Activated CD4-positive, CD25-positive, alpha-beta regulatory T cell treated with anti-CD3 and anti-CD28 coated beads, Interleukin-2, amount 50 U/mL, for 16 hours (primary cell): Measurements from ENCODE around the gene IFIH1.
A peak's percentile ranks its signal among the peaks of the same experiment; 100 is the strongest.

Source experiments
- DNase-seq: peaks from one replicate; pipeline ENCODE4 v3.0.0-alpha.2; 2020; ENCODE audit warnings: low read depth, low spot score

IFIH1 gene

DNA sequence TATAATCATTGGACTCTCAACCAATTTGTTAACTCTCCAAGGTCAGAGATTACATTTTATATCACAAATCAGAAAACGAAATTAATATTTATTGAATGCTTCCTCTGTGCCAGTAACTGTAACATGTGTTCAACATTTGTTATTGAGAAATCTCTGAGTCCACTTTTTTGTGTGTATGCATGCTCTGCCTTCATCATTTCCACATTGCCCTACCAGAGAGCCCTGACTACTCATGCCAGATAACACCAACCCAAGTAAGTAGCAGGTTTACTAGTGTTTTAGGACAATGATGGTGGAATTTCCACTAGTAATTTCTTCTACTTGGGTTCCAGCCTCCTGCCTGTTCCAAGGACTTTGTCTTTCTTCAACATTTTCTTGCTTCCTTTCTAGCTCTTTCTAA is 61.1 kb downstream of the IFIH1 start:
- DNase-seq: no peak

DNA sequence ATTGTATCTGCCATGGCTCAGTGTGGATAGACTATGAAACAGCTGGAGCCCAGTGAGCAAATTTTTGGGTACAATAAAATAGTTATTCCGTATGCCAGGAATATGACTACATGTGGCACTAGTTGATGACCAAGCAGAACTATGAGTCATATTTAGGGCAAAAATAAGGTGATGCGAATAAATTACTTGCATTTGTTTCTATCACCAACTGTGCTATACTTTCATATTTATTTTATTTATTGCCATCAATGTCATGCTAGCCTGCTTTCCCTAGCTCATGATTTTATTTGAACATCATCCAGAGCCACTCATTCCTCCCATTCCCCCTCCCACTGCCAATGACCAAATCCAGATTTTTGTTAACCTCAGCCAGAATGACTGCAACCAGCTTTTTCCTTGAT is 61.9 kb downstream of the IFIH1 start:
- no peak for DNase-seq

DNA sequence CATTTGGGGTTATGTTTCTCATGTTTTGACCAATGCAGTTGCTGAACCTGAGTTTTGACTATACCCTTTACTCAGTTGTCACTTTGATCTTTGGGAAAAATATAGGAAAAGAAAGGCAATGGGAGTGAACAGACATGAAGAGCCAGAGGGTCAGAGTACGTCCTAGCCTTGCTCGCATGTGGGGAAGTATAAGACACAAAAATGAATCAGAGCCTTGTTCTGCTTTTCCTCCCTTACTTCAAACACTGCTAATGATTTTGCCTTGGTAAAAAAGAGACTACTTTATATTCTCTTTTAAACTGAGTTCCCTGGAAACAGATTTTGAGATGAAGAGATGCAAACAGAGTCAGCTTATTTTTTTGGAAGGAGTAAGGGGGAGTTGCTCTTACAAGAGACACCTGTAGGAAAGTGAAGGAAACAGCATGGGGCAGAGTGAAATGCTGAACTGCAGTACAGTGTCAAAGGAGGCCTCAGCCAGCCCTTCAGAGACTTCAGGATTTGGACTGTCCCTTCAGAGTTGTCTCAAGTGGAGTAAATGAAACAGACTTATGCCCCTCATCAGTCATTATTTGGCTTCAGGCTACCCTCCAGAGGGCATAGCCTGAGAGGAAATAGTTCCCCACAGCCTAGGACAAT is 64.1 kb downstream of the IFIH1 start:
- DNase-seq: no peak

DNA sequence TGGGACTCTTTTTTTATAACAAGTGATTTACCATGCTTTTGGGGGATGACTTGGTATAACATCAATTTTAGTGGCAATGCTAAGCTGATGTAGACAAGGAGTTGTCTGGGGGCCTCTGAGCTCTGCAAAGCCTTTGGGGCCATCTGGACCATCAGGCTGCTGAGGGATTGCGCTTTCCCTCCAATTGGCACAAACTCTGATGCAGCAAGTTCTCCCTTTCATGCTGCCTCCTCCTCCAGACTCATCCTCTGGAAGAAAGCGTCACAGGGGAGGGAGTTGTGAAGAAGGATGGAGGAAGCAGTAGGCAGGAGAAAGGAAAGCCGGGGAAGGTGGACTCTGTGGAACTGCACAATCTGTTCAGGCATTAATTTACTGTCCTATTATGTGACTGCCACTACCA is 65.0 kb downstream of the IFIH1 start:
- DNase-seq: no peak

DNA sequence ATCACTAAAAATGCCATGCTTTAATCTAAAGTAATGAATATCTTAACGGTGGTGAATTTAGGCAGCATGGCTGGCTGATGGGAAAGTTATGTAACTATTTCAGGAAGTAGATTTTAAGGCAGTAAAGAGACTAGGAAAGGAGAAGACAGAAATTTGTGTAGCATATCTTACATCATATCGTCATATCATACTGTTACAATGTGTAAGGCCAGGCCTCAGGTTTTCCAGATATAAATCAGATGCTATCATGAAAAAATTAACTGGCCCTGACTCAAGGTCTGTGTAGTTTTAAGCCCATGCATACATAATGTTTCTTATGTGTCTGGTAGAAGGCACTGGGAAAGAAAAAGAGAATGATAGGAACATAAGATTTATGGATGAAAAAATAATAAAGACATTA is 66.3 kb downstream of the IFIH1 start:
- no peak for DNase-seq

DNA sequence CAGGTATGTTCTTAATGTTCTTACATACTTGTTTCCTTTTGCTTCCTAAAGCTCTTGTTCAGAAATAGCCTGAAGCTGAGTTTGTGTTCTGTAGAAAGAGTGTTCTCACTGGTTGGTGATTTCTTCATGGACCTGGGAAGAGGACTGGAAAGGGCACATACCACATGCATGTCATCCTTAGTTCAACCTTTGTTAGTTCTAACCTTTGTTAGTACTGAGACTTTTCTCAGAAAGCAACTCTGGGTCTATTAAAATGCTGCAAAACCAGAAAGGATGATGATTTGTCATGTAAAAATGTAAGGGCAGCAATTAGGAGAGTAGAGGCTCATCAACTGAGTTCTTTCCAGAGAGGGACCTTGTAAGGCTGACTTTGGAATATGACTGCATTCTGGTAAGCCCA is 72.7 kb downstream of the IFIH1 start:
- no peak for DNase-seq

DNA sequence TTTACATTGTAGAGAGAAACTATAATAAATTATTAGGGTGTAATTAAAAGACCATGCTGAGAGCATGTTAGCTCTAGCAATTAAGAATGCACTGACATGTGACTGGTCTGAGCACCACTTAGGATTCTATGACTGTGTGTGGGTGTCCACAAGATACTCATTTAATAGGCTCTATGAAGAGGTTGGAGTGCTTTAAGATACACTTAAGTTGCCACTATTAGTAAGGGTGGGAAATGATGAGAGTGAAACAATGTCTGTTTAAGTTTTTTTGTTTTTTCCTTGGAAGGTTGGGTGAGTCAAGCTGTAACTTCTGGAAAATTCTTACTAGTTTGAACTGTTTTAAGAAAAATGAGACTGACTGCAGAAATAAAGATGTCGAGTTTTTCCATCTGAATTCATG is 73.4 kb downstream of the IFIH1 start:
- no peak for DNase-seq

DNA sequence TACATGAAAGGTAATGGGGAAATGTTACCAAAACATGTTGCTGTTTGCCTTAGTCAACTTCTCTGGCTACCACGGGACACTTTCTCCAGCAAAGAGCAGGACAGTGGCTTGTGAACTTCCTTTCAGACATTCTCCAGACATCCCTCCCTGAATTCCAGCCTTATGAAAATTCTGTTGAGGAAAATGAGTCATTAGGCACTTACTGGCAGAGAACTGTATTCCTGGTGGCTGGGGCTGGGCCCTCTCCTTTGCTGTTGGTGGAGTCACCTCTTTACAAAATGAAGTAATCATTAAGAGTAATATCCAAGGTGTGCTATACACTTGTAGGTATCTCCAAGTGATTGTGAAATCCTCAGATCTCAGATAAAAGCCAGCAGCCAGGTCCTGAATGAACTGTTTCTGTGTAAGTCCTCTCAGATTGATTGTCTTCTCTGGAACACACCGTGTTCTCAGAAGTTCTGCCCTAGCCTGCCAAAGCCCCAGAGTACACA is 73.9 kb downstream of the IFIH1 start:
- no peak for DNase-seq

DNA sequence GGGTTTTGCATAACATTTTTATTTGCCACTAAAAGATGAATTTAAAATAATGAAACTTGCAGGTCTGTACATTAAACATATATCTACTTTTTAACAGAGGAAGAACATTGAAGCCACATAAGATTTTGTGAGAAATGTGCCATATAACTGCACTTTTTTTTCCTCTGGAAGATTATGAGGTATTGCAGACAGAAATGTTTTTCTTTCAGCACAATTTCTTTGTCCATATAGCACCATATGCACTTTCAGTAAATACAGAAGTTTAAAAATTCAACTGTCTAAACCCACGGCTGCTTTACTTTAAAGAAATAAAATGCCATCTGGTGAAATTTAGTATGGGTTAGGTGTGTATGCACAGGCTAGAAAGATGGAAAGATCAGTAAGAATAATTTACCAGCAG is 74.8 kb downstream of the IFIH1 start:
- DNase-seq: no peak

DNA sequence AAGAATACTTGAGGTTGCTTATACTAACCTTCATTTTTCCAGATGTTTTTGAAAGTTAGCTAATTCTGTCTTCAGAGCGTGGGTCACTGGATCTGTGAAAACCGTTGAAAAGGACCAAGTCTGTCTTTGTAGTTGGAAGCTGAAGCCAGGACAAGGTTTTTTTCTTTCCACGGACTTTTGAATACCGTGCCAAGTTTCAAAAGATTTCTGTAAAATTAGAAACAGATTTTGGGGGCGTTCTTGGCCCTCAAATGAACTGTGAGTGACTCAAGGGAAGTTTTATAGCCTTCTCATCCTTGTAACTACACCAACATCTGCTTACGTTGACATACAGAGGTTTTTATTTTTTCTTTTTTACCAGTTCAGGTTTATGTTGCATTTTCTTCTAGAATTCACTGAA is 75.2 kb downstream of the IFIH1 start, which contains the start of gene FAP:
Gene FAP (minus strand): TSS at position 152 of the 400 bp plus-strand sequence. CDS start 118 bp downstream, at position 34.
- no peak for DNase-seq

DNA sequence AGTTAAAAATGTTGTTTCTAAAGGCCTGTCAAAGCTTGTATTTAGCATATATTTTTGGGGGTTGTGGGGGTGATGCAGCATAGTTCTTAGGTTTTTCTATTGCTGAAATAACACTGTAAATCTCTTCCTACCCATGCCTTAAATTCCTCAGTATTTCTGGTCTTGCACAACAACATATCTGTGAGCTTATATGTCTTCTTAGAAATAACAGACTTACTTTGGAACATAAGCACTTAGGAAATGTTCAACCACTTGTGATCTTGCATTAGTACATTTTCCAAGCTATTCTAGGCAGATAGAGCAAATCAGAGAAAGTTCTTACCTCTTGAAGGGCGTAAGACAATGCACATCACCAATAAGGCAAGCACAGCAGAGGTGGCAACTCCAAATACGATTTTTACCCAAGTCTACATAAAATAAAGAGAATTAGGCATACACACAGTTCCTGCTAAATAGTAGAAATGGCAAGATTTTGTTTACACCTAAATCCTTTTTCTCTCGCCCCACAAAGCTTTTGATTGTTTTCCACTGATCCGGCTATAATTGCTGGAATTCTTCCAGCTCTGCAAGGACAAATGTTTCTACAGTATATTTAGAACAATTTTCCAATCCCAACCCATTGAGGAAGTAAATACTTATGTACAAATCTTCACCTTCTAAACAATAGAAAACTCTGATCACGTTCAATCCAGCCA is 75.8 kb downstream of the IFIH1 start:
- no peak for DNase-seq

DNA sequence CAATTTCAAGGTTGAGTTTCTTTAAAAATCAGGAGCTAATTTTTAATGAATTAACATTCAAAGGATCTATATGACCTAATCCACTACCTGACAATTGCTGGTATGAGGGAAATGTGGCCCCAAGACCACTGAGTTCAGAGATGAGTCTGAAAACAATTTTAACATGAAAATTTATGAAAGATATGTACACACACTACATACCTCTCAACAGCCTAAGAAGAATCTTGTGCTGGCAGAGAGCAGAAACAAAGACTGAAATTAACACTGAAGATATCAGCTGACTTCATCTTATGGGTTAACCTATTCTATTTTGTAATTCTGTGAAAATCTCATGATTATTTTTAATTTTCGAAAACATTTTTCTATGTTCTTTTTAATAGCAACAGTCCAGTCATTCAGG is 76.9 kb downstream of the IFIH1 start:
- DNase-seq: no peak

DNA sequence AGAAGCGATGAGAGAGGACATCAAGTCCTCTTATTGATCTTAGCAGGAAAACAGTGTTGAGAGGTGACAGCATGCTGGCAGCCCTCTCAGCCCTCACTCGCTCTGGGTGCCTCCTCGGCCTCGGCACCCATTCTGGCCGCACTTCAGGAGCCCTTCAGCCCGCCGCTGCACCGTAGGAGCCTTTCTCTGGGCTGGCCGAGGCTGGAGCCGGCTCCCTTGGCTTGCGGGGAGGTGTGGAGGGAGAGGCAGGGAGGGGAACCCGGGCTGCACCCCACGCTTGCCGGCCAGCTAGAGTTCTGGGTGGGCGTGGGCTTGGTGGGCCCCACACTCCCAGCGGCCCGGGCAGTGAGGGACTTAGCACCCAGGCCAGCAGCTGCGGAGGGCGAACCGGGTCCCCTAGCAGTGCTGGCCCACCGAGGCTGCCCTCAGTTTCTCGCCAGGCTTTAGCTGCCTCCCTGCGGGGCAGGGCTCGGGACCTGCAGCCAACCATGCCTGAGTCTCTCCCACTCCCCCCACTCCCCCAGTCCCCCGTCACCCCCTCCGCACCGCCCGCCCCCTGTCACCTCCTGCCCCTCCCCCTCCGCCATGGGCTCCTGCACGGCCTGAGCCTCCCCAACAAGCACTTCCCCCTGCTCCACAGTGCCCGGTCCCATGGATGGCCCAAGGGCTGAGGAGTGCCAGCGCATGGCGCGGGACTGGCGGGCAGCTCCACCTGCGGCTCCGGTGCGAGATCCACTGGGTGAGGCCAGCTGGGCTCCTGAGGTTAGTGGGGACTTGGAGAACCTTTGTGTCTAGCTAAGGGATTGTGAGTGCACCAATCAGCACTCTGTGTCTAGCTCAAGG is 83.6 kb downstream of the IFIH1 start:
- DNase-seq: no peak

DNA sequence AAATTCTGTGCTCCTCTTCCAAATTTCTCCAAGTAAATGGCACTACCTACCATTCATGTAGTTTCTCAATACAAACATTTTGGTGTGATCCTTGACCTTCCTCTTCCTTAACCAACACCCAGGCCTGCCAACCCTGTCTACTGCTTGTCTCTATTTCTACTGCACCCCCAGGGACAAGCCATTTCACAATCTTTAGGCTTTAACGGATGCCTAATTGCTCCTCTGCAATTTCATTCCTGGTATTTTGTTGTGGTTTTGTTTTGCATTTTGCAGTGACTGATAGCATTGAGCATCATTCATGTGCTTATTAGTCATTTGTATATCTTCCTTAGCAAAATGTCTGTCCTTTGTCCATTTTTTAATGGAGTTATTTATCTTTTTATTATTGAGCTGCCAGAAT is 85.3 kb downstream of the IFIH1 start:
- no peak for DNase-seq

DNA sequence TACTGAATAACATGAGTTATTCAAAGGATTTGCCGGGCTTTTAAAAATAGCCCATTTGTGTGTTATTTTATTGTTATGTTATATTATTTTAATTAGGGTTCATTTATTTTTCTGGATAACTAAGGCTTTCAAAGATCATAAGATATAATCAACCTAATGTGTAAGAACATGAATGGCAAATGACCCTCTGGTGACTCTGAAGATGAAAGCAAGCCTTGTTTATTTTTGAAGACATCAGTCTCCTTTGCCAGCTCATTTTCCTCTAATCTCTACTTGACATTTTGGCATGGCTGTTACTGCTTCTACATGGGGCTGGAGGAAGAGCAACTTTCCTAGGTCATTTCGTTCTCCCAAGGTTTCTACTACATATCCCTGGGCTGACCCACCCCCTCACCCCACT is 85.8 kb downstream of the IFIH1 start:
- no peak for DNase-seq

DNA sequence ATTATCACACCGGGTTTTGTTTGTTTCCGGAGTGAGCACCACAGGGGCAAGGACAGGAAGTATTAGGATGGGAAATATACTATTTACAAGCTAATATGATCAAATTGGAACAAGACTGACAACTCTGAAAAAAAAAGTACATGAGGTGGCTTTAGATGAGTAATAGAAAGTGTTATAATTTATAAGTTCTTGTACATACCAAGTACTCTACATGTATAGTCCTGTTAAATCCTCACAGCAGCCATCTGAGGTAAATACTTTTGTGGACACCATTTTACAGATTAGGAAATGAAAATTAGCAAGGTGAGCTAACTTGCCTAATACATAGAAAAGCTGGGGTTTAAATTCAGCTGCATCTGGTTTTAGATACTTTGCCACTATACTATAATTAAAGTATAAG is 86.5 kb downstream of the IFIH1 start:
- DNase-seq: no peak

DNA sequence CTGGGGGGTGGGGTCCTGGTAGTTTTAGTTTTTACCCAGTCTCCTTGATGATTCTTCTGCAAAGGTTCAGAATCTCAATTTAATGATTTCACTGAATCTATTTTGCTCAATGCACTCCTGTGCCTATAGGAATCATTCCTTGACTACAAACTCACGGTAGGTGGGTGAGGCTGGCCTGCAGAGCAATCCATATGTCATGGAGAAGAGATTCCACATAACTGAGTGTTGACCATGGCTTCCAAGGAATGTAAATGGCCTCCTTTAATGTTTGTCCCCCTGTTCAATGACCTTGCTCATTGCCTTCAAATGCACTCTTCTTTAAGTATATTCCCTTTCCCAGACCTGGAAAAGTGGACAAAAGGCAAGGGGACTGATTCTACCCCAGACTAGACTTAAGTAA is 87.7 kb downstream of the IFIH1 start:
- DNase-seq: no peak

DNA sequence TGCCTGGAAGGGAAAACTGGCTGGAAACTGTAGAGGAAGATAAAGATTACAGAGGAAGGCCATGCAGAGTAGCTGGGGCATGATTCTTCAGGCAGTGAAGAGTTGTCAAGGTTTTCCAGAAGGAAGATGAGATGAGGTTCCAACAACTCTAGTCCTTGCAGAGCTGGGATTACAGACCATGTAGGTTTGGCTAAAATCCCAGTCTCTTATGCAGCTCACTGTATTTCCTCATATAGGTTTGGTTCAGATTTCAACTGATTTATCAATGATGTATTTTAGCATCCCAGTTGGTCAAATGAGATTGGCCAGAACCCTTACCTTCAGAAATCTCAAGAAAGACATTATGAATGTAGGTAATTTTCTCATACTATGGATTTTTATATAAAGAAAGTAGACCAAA is 91.6 kb downstream of the IFIH1 start:
- no peak for DNase-seq

DNA sequence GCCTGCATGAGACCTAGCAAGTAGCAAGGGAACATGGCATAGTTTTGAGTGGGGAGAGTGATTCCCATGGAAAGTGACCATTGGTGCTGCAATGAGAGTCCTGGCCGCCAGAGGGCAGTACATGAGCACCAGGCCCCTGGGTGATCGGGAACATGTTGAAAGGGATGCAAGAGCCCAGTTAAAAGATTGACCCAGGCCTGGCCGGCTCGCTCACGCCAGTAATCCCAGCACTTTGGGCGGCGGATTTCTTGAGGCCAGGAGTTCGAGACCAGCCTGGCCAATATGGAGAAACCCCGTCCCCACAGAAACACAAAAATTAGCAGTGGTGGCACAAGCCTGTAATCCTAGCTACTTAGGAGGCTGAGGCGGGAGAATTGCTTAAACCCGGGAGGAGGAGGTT is 97.4 kb downstream of the IFIH1 start:
- peak; percentile 37 for DNase-seq

DNA sequence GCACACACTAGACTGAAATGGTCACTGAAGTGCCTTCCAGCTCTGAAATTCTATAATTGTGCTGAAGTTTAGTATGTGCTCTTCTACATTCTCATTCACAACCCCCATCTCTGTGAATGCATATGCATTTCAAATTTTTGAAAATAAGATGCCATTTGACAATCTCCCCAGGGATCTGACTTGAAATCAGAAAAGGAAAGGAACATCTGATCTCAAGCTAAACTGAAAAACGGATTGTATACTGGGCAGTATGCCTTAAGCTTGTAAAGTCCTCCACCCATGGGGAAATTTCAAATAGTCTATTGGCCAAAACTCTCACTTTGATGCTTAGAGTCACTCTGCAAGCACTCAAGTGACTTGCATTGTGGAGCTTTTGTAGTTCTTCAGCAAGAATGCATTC is 98.1 kb downstream of the IFIH1 start:
- DNase-seq: no peak

DNA sequence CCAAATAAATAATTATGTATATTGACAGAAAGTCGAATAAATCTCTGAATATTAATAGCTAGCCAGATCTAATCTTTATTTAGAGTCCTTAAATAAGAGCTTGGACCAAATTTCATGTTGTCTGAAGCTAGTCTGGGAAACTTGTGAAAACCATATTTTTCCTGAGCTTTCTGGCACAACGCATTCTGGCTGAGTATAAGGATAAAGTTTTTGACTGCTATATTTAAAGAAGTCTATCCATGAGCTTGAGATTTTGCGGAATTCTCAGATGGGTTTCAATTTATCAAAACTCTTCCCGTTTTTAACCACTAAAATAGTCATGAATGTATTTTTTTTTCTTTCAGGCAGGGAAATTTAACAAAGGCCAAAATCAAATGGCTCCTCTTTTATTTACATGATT is 99.1 kb downstream of the IFIH1 start:
- no peak for DNase-seq

DNA sequence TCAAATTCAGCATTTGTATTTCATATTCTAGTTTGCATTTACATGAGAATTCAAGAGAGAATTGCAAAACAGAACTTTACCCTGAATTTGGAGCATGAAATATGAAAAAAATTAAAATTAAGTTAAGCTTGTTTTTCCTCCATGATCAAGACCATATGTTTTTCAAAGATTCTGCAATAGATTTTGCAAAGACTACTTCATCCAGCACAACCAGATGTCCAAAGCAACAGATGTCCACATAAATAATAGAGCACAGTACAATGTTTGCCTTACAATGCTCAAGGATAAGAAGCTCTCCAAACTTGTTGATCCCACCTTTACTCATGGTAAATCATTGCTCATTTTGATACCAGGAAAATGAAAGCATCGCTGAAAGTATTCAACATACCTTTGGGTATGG is 100.9 kb downstream of the IFIH1 start:
- DNase-seq: no peak
